Right lobe of liver (tissue), 6 donors: ENCODE measurements around the gene CUBN. TPM values are rescaled to one million over a fixed set of nuclear protein-coding genes. Genes with fewer than 3 reads are reported as not detected.

Source experiments
- ATAC-seq, 4 donors: fragments of 200-7000 bp; cut with Tn5 transposase; one replicate each; pipeline ENCODE4 v1.9.1; 2020; ENCODE audit warnings: mild to moderate bottlenecking in 4 of 4, moderate library complexity in 4 of 4
- DNase-seq, 3 donors: peaks; one replicate each; pipeline ENCODE4 v3.0.0-alpha.2; 2020
- H3K27ac ChIP-seq, 3 donors: fragments of 200-600 bp; one replicate each; pipeline ENCODE4 v1.8.0; 2022
- H3K27me3 ChIP-seq, 2 donors: fragments of 200-600 bp; one replicate each; pipeline ENCODE4 v1.8.0; 2022
- H3K36me3 ChIP-seq, 4 donors: fragments of 200-600 bp; sonication (generic) in 1 of 4; one replicate each; pipeline versions ENCODE4 v1.5.1 to v1.8.0; 2017 to 2022; ENCODE audit warnings: control low read depth in 1 of 4
- H3K4me1 ChIP-seq, 4 donors: fragments of 200-600 bp; sonication (generic) in 1 of 4; one replicate each; pipeline versions ENCODE4 v1.5.1 to v1.8.0; 2017 to 2022; ENCODE audit warnings: control low read depth in 1 of 4
- H3K4me3 ChIP-seq, 3 donors: fragments of 200-600 bp; one replicate each; pipeline ENCODE4 v1.8.0; 2022
- H3K9me3 ChIP-seq, 4 donors: fragments of 200-600 bp; sonication (generic) in 1 of 4; one replicate each; pipeline versions ENCODE4 v1.5.1 to v1.8.0; 2017 to 2022; ENCODE audit warnings: control low read depth in 1 of 4
- POLR2A ChIP-seq: fragments of 450-650 bp; IDR thresholded peaks from one replicate; pipeline ENCODE4 v1.6.1; 2017; ENCODE audit warnings: antibody characterized with exemption, mild to moderate bottlenecking
- WGBS: methylation state at CpG from one replicate; pipeline ENCODE4 v1.1.6; 2018; ENCODE audit warnings: low coverage, low lambda C conversion rate; ENCODE audit not compliant: insufficient coverage; ENCODE audit errors: missing lambda C conversion rate; 5-methylcytosine and 5-hydroxymethylcytosine counted together
- intact Hi-C, 2 donors: fragments of 100-400 bp; cut with DNase I; formaldehyde crosslinking; loops; one replicate each; pipeline versions ENCODE4 v1.11.2 to v1.14.1; 2022
- total RNA-seq, 6 experiments: library from RNA; depleted of rRNA in 2 of 6; stranded (reverse); fragments of >200 nt in 2 of 6; fragmentation: NEBNext Ultra II Directional in 3 of 6; extraction: Animal tissue kit (Norgen Biotek cat#: 25700) in 3 of 6; gene quantifications; one replicate each; pipeline versions ENCODE4 v1.1.0 to v1.2.4, GENCODE V29; 2016 to 2023
- TF ChIP-seq, protein P1 (sequence below), 4 donors: fragments of 200-600 bp in 3 of 4; fragments of 450-650 bp in 1 of 4; IDR thresholded peaks; one replicate each; pipeline versions ENCODE4 v1.5.1 to v1.8.0; 2016 to 2022; ENCODE audit warnings: antibody characterized with exemption in 4 of 4, mild to moderate bottlenecking in 2 of 4
- donor health status: DM: no; HTN: yes; CAD: no.
- donor health status: DM: no; HTN: no; CAD: no.
- donor health status: DM: no; HTN: no; CAD: no.
- donor health status: DM: no; HTN: yes; CAD: no.
- donor health status: DM: no; HTN: yes; CAD: no.

CUBN gene
- total RNA-seq, 6 experiments from 2014 or later = 0.07 to 0.74 (median 0.27) TPM

DNA sequence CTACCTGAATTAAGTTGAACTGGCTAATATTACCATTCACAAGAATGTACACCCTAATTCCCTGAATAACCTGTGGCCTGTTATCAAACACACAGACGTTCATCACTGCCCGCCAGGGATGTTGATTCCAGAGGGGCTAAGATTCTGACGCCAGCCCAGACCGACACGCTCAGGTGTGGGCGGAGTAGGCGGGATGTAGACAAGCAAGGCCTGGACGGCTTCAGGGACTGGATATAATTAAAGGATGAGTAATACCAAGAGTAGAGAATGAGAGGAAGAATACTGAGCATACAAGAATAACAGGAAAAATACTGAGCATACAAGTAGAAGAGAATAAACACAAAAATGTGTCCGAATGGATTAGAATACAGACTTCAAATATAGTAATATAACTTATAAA lies 29.0 kb downstream of the CUBN start:
- no peak for TF ChIP-seq POLR2A
- TF ChIP-seq, protein P1, sequence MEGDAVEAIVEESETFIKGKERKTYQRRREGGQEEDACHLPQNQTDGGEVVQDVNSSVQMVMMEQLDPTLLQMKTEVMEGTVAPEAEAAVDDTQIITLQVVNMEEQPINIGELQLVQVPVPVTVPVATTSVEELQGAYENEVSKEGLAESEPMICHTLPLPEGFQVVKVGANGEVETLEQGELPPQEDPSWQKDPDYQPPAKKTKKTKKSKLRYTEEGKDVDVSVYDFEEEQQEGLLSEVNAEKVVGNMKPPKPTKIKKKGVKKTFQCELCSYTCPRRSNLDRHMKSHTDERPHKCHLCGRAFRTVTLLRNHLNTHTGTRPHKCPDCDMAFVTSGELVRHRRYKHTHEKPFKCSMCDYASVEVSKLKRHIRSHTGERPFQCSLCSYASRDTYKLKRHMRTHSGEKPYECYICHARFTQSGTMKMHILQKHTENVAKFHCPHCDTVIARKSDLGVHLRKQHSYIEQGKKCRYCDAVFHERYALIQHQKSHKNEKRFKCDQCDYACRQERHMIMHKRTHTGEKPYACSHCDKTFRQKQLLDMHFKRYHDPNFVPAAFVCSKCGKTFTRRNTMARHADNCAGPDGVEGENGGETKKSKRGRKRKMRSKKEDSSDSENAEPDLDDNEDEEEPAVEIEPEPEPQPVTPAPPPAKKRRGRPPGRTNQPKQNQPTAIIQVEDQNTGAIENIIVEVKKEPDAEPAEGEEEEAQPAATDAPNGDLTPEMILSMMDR (IDR thresholded peaks at IDR 0.05) = no peak

DNA sequence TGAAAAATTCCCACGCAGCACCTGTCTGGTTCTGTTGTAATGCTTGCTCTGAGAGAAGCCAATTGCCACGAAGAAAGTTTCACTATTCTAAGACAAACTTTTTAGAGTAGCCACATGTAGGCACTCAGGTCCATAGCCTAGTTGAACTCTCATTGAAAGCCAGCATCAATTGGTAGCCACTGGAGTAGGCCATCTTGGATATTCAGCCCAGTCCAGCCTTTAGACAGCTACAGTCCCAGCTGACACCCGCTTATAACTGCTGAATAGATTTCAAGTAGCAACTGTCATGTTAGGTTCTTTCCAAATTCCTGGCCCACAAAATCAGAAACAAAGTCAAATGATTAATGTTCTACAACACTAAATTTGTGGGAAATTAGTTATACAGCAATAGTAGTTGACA lies 31.6 kb downstream of the CUBN start:
- Histone ChIP-seq H3K27ac (no peak overlapping the region), H3K4me3 (no peak overlapping the region), H3K4me1 (peaks cover 0 to 7% (median 0%) of the 10 kb centered on the region in 4 donors), H3K9me3 (no peaks in the 10 kb centered on the region), H3K36me3 (no peaks in the 10 kb centered on the region), H3K27me3 (no peaks in the 10 kb centered on the region)
- no peak for TF ChIP-seq POLR2A
- TF ChIP-seq, protein P1 (IDR thresholded peaks at IDR 0.05) = no peak
- ATAC-seq (no peak), DNase-seq (no peak)
- WGBS = 93% methylated on average over 2 of the region's 3 CpGs
- intact Hi-C loops = no loop called here

More for the DNA sequence above, 29.0 kb downstream of the CUBN start:
- H3K27me3 ChIP-seq = no peaks in the 10 kb centered on the region
- H3K4me1 ChIP-seq = peaks cover 0 to 7% (median 0%) of the 10 kb centered on the region in 4 donors
- ATAC-seq = no peak
- H3K36me3 ChIP-seq = no peaks in the 10 kb centered on the region
- H3K27ac ChIP-seq = no peak overlapping the region
- H3K9me3 ChIP-seq = no peaks in the 10 kb centered on the region
- DNase-seq = no peak
- H3K4me3 ChIP-seq = no peak overlapping the region
- 79% methylated on average over 9 of the region's 9 CpGs for WGBS
- intact Hi-C loops = no loop called here

DNA sequence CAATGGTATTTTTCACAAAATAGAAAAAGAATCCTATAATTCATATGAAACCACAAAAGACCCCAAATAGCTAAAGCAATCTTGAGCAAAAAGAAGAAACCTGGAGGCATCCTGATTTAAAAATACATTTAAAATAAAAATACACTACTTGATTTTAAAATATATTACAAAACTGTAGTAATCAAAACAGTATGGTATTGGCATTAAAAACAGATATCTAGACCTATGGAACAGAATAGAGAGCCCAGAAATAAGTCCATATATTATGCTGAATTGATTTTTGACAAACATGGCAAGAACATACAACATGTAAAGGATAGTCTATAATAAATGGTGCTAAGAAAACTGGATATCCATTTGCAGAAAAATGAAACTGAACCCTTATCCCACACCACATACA lies 34.8 kb downstream of the CUBN start:
- intact Hi-C loops = no loop called here
- H3K36me3 ChIP-seq = no peaks in the 10 kb centered on the region
- H3K4me1 ChIP-seq = no peaks in the 10 kb centered on the region
- H3K9me3 ChIP-seq = no peaks in the 10 kb centered on the region
- ATAC-seq (no peak), DNase-seq (no peak)
- no peaks in the 10 kb centered on the region for H3K27me3 ChIP-seq
- no peak overlapping the region for H3K4me3 ChIP-seq
- no peak overlapping the region for H3K27ac ChIP-seq
- TF ChIP-seq, protein P1 (IDR thresholded peaks at IDR 0.05) = no peak
- TF ChIP-seq POLR2A = no peak

DNA sequence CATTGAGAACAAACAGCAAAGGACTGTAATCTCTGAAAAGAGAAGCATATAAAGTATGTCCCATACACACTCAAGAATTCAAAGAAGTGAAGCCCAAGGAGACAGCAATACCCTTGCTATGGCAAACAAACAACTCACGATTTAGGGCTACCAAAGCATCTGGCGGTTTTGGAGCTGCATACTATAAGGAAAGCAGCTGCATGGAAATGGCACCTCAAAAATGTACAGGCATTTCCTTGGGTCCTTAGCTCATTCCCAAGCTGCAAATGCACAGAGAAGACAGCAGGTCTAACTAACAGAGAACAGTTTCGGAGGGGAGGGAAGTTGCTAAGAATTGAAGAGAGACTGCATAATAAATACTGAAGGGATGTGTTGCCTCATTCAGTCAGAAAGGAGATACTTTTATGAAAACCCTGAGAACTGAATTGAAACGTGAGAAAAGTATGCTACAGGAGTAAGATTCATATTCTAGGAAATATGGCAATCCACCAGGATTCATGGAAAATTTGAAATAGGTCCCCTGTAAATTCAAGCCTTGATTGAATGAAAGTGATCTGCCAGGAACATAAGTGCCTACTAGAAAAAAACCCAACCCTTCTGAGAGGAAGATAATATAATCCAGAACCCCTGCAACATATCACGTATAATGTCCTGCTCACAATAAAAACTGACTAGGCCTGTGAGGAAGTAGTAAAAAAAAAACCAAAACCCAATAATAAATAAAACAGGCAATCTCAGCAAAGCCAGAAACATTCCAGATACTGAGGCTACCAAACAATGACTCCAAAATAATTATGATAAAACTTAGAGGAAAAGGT lies 36.4 kb downstream of the CUBN start:
- Histone ChIP-seq H3K27ac (no peak overlapping the region), H3K4me1 (no peaks in the 10 kb centered on the region), H3K27me3 (no peaks in the 10 kb centered on the region), H3K4me3 (no peak overlapping the region), H3K36me3 (no peaks in the 10 kb centered on the region), H3K9me3 (no peaks in the 10 kb centered on the region)
- TF ChIP-seq POLR2A = no peak
- TF ChIP-seq, protein P1 (IDR thresholded peaks at IDR 0.05) = no peak
- 60% methylated on average over 5 of the region's 5 CpGs for WGBS
- DNase-seq (no peak), ATAC-seq (no peak)
- intact Hi-C loops = no loop called here
